CD4-positive, alpha-beta T cell treated with Interleukin-17A for 1 hour (primary cell): ENCODE measurements around the gene PABPN1L.

Experiments used
- DNase-seq: peaks from one replicate; pipeline ENCODE4 v3.0.0-alpha.2; 2020

Gene PABPN1L

DNA sequence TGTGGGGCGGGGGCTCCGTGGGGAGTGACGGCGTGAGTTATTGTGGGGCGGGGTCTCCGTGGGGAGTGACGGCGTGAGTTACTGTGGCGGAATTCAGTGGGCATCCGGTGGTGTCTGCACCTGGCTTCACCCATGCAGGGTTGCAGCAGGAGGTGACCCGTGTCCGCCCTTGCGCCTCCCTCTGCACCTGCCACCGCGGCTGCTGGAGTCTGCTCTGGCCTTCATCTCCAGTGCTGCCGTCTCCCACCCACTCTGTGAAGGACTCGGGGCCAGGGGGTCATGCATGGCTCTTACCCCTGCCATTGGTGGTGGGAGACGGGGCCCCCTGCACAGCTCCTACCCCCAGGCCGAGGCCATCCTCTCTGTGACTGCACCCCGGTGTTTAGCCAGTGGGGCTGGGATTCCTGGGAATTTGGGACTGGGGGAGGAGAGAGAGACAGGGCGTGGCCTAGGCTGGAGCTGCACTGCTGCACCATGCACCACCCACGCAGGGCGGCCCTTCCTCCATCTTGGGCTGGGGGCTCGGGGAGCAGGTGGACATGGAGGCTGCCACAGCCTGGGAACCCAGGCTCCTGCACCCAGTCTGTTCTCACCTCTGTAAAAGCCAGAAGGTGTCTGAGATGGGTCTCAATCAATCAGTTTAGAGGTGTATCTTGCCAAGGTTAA is 1.3 kb upstream of the PABPN1L start:
- DNase-seq: no peak

GRCh38 chr16:88865742-88866141 is 718 bp downstream of the PABPN1L start:
- no peak for DNase-seq

DNA sequence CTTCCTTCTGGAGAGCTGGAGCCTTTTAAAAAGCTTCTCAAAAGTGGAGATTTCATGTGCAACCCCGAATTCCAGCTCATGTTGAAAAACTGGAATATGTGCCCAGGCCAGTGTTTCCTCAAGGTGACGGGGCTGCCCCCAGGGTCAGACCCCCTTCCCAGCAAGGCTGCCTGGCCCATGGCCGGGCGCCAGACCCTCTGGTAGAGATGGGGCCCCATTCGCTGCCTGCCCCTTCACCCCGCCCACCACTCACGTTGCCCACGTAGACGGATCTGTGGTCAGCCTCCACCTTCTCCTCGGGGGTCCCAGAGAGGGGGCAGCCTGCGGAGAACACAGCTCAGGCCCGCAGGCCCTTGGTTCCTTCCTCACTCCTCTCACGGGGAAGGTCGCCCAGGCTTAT is 1.1 kb downstream of the PABPN1L start:
- no peak for DNase-seq

DNA sequence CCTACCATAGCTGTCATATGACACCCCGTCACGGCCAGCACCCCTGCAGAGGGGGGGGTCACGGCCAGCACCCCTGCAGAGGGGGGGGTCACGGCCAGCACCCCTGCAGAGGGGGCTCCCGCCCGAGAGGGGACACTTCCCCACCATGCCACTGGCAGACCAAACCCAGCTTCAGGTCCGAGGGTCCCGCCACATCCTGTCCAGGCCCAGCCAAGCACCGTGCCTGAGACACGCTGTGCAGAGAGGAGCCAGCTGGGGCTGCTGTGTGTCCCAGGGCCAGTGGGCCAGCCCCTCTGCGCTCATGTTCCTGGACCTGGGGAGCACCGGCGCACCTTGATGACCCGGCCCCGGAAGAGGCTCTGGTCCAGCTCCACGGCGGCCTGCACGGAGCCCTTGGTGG is 1.9 kb downstream of the PABPN1L start:
- DNase-seq: no peak

DNA sequence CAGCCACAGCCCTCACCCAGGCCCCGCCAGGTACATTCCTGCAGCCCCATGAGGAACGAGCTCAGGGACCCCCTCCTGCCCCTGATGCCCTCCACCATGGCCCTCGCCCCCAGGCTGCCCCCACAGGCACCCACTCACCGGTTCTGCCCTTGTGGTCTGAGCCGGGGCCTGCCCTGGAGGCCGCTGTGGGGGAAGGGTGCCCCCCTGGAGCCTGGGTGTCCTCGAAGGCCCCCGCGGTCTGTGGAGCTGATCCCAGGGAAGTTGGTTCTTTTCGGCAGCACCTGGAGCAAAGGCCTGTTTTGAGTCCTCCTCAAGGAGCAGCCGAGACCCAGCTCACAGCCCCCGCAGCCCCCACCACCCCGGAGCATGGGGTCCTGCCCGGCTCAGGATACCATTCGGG is 2.4 kb downstream of the PABPN1L start:
- DNase-seq: no peak

- no peak for DNase-seq
These were observed 3.0 kb downstream of the PABPN1L start for GRCh38 chr16:88863426-88863825.

DNA sequence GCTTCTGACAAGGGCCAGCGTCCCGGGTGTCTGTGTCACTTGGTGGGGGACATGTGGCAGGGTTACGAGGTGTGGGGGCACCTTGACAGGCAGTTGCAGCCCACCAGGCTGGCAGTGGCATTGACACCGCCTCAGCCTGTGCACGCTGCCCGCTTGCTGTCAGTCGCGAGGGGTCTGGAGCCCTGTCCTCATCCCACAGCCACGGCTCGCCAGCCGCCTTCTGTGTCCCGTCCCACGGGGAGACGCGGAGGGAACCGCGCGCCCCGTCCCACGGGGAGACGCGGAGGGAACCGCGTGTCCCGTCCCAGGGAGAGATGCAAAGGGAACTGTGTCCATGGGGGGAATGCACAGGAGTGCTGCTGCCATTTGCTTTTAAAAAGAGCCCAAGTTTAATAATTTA is 3.5 kb downstream of the PABPN1L start:
- no peak for DNase-seq

DNA sequence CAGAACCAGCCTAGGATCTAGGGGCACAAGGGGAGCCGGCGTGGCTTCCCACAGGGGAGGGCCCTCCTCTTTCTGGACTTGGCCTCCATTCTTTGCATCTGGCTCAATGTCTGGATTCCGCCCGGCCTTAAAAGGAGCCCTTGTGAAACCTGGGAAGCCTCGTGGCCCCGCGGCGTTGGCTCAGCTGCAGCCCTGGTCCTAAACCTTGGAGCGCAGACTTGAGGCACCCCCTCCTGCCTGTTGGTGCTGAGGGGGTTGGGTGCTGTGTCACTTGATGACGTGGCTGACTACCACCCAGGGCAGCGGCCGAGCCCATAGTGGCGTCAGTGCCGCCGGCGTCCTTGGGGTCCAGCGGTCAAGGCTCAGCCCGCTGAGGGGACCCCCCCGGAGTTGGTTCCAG is 5.1 kb downstream of the PABPN1L start:
- DNase-seq: no peak

DNA sequence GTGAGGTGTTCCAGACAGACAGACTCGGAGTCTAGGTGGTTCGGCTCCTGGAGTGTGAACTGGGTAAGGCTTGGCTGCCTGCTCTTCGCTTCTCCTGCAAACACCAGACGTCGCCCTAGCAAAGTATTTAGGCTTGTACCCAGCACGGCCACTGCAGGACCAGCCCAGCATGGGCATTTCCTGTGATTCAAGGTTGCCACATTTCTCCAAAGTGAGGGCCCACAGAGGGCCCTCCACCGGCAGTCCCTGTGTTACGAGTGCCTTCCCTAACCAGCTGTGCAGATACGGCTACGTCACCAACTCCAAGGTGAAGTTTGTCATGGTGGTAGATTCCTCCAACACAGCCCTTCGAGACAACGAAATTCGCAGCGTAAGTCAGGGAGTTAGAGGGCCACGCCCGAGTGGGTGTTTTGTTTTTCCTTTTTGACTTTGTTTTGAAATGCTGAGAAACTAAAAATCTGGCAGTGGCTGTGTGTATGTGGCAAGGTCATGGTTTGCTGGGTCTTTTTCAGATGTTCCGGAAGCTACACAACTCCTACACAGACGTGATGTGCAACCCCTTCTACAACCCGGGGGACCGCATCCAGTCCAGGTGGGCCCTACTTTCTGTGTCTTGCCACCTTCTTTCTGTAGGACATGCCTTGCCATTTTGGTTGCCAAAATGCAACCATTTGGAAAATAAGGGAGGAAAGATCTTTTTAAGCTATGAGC is 6.9 kb downstream of the PABPN1L start:
- DNase-seq: no peak

GRCh38 chr16:88857728-88858339 is 8.6 kb downstream of the PABPN1L start:
- peak; percentile 78 for DNase-seq

- DNase-seq: peak; percentile 97
These were observed 9.4 kb downstream of the PABPN1L start, which contains the start of the genes GALNS and TRAPPC2L for GRCh38 chr16:88856828-88857727. TSS of gene GALNS (minus strand) at chr16:88856947. CDS start at chr16:88856877, 70 bp downstream. TSS of gene TRAPPC2L (plus strand) at chr16:88857127. CDS start at chr16:88857151, 24 bp downstream.

GRCh38 chr16:88856122-88856827 is 10.2 kb downstream of the PABPN1L start:
- no peak for DNase-seq

GRCh38 chr16:88855736-88856121 is 10.7 kb downstream of the PABPN1L start:
- no peak for DNase-seq

DNA sequence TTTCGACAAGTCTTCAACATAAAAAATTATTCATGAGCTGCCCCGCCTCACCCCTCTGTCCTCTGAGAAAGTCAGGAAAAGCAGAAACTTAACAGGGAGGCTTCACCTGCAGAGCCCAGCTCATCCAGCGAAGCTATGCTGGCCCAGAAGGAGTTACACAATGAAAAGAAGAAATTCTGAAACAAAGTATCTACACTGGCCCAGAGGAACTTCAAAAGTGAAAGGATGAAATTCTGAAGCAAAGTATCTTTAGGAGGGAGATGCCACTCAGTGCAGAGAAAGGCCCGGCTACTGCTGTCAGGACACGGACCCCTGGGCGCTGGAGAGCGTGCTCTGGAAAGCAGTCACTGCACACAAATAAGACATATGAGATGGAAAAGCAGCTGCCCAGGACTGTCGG is 11.3 kb downstream of the PABPN1L start:
- no peak for DNase-seq

GRCh38 chr16:88854306-88855111 is 12.0 kb downstream of the PABPN1L start:
- DNase-seq: peak; percentile 46

- no peak for DNase-seq
These were observed 13.0 kb downstream of the PABPN1L start for GRCh38 chr16:88853325-88853941.

GRCh38 chr16:88851616-88852015 is 14.8 kb downstream of the PABPN1L start:
- no peak for DNase-seq

GRCh38 chr16:88850531-88851199 is 15.8 kb downstream of the PABPN1L start:
- no peak for DNase-seq

GRCh38 chr16:88848557-88848956 is 17.9 kb downstream of the PABPN1L start:
- DNase-seq: no peak

GRCh38 chr16:88847654-88848053 is 18.8 kb downstream of the PABPN1L start:
- DNase-seq: no peak
